GM12878 (cell line): ENCODE data around the gene GGT6. TPM values are rescaled to one million over a fixed set of nuclear protein-coding genes. Genes with fewer than 3 reads are reported as not detected.

ENCODE experiments used
- ATAC-seq: fragments of 200-7000 bp; cut with Tn5 transposase; 3 replicates; pipeline ENCODE4 v1.9.1; 2020; ENCODE audit warnings: mild to moderate bottlenecking, moderate library complexity
- BruUV-seq: library from RNA; stranded (reverse); fragments of 400-500 nt; replicated peaks from 2 replicates; lab custom pipeline; 2021; lab: Mats Ljungman, UMichigan
- CTCF ChIA-PET: fragments of 300-600 bp; sonication (Branson Sonifier 250); formaldehyde crosslinking; extraction: SDS; loops from one replicate; lab custom pipeline; 2021; ENCODE audit warnings: inconsistent platforms; lab: Yijun Ruan, JAX
- POLR2A ChIA-PET: fragments of 350-600 bp; formaldehyde crosslinking; extraction: SDS; loops from one replicate; lab custom pipeline; 2021; ENCODE audit warnings: inconsistent platforms; lab: Charles Lee
- RAD21 ChIA-PET: fragments of 300-600 bp; sonication (Branson Sonifier 250); formaldehyde crosslinking; loops from one replicate; lab custom pipeline; 2023; ENCODE audit warnings: antibody characterized with exemption; ENCODE audit not compliant: unreplicated experiment; lab: Charles Lee
- SMC1A ChIA-PET: fragments of 300-600 bp; sonication (Branson Sonifier 250); formaldehyde crosslinking; loops from one replicate; lab custom pipeline; 2023; ENCODE audit not compliant: unreplicated experiment, uncharacterized antibody; lab: Charles Lee
- DNase-seq: peaks from one replicate; pipeline ENCODE4 v3.0.0-alpha.2; 2011; ENCODE audit warnings: low read depth, low spot score
- FAIRE-seq: peaks from 3 replicates; lab custom pipeline; 2011; peaks lifted over from hg19 to GRCh38; lab: Jason Lieb, UNC
- H2AFZ ChIP-seq: 2 replicates; pipeline ENCODE4 v1.6.0; 2011; ENCODE audit warnings: low read depth, low read length, control low read depth; ENCODE audit not compliant: control insufficient read depth
- H3K27ac ChIP-seq: 2 replicates; pipeline ENCODE4 v1.5.1; 2011; ENCODE audit warnings: control low read depth; ENCODE audit not compliant: control insufficient read depth, insufficient read depth
- H3K27me3 ChIP-seq, 2 experiments: replicated peaks in 1 of 2; 2 replicates each; pipeline versions ENCODE4 v1.6.0 to v1.6.1; 2011; ENCODE audit warnings: low read length in 1 of 2; ENCODE audit not compliant: control insufficient read depth in 2 of 2, insufficient read depth in 2 of 2
- H3K36me3 ChIP-seq, 2 experiments: 2 replicates each; pipeline ENCODE4 v1.5.1; 2011; ENCODE audit warnings: low read length in 1 of 2; ENCODE audit not compliant: control insufficient read depth in 2 of 2, insufficient read depth in 2 of 2
- H3K4me1 ChIP-seq: 2 replicates; pipeline ENCODE4 v1.6.1; 2011; ENCODE audit warnings: mild to moderate bottlenecking, low read length, moderate library complexity, mixed read lengths; ENCODE audit not compliant: control insufficient read depth, insufficient read depth
- H3K4me2 ChIP-seq: 2 replicates; pipeline ENCODE4 v1.6.0; 2011; ENCODE audit warnings: control low read depth; ENCODE audit not compliant: control insufficient read depth, insufficient read depth
- H3K4me3 ChIP-seq: fragments of 200-600 bp; sonication (generic); 2 replicates; pipeline ENCODE4 v1.5.1; 2016
- H3K79me2 ChIP-seq: 2 replicates; pipeline ENCODE4 v1.6.0; 2011; ENCODE audit warnings: low read length; ENCODE audit not compliant: control insufficient read depth, insufficient read depth
- H3K9ac ChIP-seq: 2 replicates; pipeline ENCODE4 v1.8.0; 2011; ENCODE audit warnings: low read length, control low read depth, mixed read lengths; ENCODE audit not compliant: control insufficient read depth, insufficient read depth
- H3K9me3 ChIP-seq: replicated peaks from 3 replicates; pipeline ENCODE4 v1.5.1; 2011; ENCODE audit warnings: mild to moderate bottlenecking, low read length; ENCODE audit not compliant: control insufficient read depth, insufficient read depth
- H4K20me1 ChIP-seq: 2 replicates; pipeline ENCODE4 v1.6.0; 2011; ENCODE audit not compliant: control insufficient read depth, insufficient read depth
- BMI1 ChIP-seq: fragments of 450-650 bp; IDR thresholded peaks from 2 replicates; pipeline ENCODE4 v1.6.1; 2016; ENCODE audit warnings: mild to moderate bottlenecking, moderate library complexity, borderline replicate concordance
- CHD2 ChIP-seq: IDR thresholded peaks from 2 replicates; pipeline ENCODE4 v1.6.1; 2011; ENCODE audit warnings: low read depth, low read length, improper control_type of control experiment, borderline replicate concordance
- NFYA ChIP-seq: IDR thresholded peaks from 2 replicates; pipeline ENCODE4 v1.6.1; 2011; ENCODE audit warnings: low read depth, mild to moderate bottlenecking, low read length, improper control_type of control experiment, borderline replicate concordance
- NR2C2 ChIP-seq: IDR thresholded peaks from 2 replicates; pipeline ENCODE4 v1.6.1; 2011; ENCODE audit warnings: borderline replicate concordance, low read depth; ENCODE audit not compliant: control insufficient read depth, insufficient read length
- NR2F1 ChIP-seq: fragments of 450-650 bp; conservative IDR thresholded peaks from 2 replicates; pipeline ENCODE4 v1.6.1; 2017; ENCODE audit warnings: mild to moderate bottlenecking
- RAD51 ChIP-seq: fragments of 450-650 bp; IDR thresholded peaks from 2 replicates; pipeline ENCODE4 v1.6.1; 2016; ENCODE audit warnings: moderate library complexity, mild to moderate bottlenecking, inconsistent platforms
- RB1 ChIP-seq: fragments of 450-650 bp; formaldehyde crosslinking; IDR thresholded peaks from 2 replicates; pipeline ENCODE4 v1.6.1; 2017; ENCODE audit warnings: mild to moderate bottlenecking, borderline replicate concordance
- SP1 ChIP-seq: IDR thresholded peaks from one replicate; pipeline ENCODE4 v1.6.1; 2011; ENCODE audit warnings: low read depth, low read length
- STAT3 ChIP-seq: IDR thresholded peaks from 2 replicates; pipeline ENCODE4 v1.6.1; 2011; ENCODE audit warnings: low read depth, low read length, improper control_type of control experiment
- whole genome bisulfite sequencing: methylation state at CpG from one replicate; pipeline ENCODE4 v1.1.6; 2016; ENCODE audit warnings: low lambda C conversion rate; ENCODE audit not compliant: insufficient replicate concordance, insufficient coverage; ENCODE audit errors: missing lambda C conversion rate; 5-methylcytosine and 5-hydroxymethylcytosine counted together
- in situ Hi-C: fragments of 300-500 bp; cut with MboI; formaldehyde crosslinking; loops from 9 replicates; pipeline ENCODE4 v1.14.3; 2018; ENCODE audit warnings: mixed read lengths
- intact Hi-C: fragments of 100-400 bp; cut with micrococcal nuclease; formaldehyde crosslinking; loops from one replicate; pipeline ENCODE4 v1.14.2; 2022; ENCODE audit not compliant: unreplicated experiment
- polyA plus RNA-seq, 11 experiments: library from polyadenylated mRNA; depleted of rRNA in 4 of 11; unstranded in 6 of 11; stranded (reverse) in 5 of 11; fragments of >200 nt; fragmentation: Nextera tagmentation in 4 of 11; fragmentation: Illumina TruSeq in 1 of 11; extraction: Ambion mirVana in 4 of 11; extraction: Trizol in 1 of 11; gene quantifications; 1 replicate in 1 of 11; 2 replicates in 10 of 11; pipeline versions ENCODE4 v1.2.1 to v1.2.3, GENCODE V29; 2011 to 2016; ENCODE audit warnings: inconsistent platforms in 2 of 11, missing spikeins in 2 of 11, low read depth in 1 of 11
- total RNA-seq, 4 experiments: library from RNA; depleted of rRNA in 3 of 4; stranded (reverse); fragments of >200 nt in 3 of 4; fragmentation: Illumina TruSeq in 1 of 4; extraction: Trizol in 1 of 4; gene quantifications; 2 replicates each; pipeline versions ENCODE4 v1.2.1 to v1.2.3, GENCODE V29; 2013 to 2021
- TF ChIP-seq, protein P1 (sequence below): fragments of 450-650 bp; conservative IDR thresholded peaks from 2 replicates; pipeline ENCODE4 v1.6.1; 2017; ENCODE audit warnings: mild to moderate bottlenecking, moderate library complexity
- TF ChIP-seq, protein P2 (sequence below): IDR thresholded peaks from 2 replicates; pipeline ENCODE4 v1.6.1; 2012; ENCODE audit warnings: low read depth, low read length, improper control_type of control experiment
- TF ChIP-seq, protein P3 (sequence below): fragments of 450-650 bp; IDR thresholded peaks from 2 replicates; pipeline ENCODE4 v1.6.1; 2017; ENCODE audit warnings: mild to moderate bottlenecking, moderate library complexity
- TF ChIP-seq, protein P4 (sequence below): fragments of 450-650 bp; formaldehyde crosslinking; IDR thresholded peaks from 2 replicates; pipeline ENCODE4 v1.4.0; 2022; ENCODE audit warnings: mild to moderate bottlenecking, moderate library complexity

Gene GGT6
- total and polyA plus RNA-seq, 10 of the 15 experiments (the other 5 are each of a cell fraction or from before 2014, with no cell fraction given), result 0.01 to 0.26 (median 0.13) TPM; not detected in 5

DNA sequence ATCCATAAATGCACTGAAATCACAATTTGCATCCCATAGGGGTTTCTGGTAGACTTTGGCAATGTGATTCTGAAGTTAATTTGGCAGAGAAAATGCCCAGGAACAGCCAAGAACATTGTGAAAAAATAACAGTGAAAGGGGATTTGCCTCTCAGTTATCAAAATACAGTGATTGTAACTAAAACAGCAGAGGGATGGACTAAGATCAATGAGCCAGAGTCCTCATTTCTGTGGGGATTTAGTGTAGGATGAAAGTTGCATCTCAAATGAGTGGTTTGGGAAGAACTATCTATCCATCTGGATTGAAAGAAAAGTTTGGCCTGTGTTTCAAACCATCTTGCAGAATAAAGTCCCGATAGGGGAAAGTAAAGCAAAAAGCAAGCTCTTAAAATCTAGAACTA is 33.2 kb downstream of the GGT6 start:
- Histone ChIP-seq H3K27me3 (no peaks in the 10 kb centered on the region), H2AFZ (no peak overlapping the region), H3K27ac (no peak overlapping the region), H3K79me2 (no peaks in the 10 kb centered on the region), H3K4me3 (no peak overlapping the region), H3K36me3 (no peaks in the 10 kb centered on the region), H3K4me1 (peaks cover 8% of the 10 kb centered on the region), H3K9me3 (no peaks in the 10 kb centered on the region), H3K9ac (no peak overlapping the region), H3K4me2 (no peak overlapping the region), H4K20me1 (no peaks in the 10 kb centered on the region)
- DNase-seq (no peak), FAIRE-seq (no peak), ATAC-seq (no peak)
- TF ChIP-seq, protein P1, sequence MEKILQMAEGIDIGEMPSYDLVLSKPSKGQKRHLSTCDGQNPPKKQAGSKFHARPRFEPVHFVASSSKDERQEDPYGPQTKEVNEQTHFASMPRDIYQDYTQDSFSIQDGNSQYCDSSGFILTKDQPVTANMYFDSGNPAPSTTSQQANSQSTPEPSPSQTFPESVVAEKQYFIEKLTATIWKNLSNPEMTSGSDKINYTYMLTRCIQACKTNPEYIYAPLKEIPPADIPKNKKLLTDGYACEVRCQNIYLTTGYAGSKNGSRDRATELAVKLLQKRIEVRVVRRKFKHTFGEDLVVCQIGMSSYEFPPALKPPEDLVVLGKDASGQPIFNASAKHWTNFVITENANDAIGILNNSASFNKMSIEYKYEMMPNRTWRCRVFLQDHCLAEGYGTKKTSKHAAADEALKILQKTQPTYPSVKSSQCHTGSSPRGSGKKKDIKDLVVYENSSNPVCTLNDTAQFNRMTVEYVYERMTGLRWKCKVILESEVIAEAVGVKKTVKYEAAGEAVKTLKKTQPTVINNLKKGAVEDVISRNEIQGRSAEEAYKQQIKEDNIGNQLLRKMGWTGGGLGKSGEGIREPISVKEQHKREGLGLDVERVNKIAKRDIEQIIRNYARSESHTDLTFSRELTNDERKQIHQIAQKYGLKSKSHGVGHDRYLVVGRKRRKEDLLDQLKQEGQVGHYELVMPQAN, result no peak
- no peak for TF ChIP-seq NFYA
- no peak for TF ChIP-seq NR2F1
- TF ChIP-seq NR2C2, result no peak
- TF ChIP-seq, protein P2, sequence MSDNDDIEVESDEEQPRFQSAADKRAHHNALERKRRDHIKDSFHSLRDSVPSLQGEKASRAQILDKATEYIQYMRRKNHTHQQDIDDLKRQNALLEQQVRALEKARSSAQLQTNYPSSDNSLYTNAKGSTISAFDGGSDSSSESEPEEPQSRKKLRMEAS, result no peak
- no peak for TF ChIP-seq SP1
- TF ChIP-seq RB1, result no peak
- TF ChIP-seq BMI1, result no peak
- TF ChIP-seq, protein P3, sequence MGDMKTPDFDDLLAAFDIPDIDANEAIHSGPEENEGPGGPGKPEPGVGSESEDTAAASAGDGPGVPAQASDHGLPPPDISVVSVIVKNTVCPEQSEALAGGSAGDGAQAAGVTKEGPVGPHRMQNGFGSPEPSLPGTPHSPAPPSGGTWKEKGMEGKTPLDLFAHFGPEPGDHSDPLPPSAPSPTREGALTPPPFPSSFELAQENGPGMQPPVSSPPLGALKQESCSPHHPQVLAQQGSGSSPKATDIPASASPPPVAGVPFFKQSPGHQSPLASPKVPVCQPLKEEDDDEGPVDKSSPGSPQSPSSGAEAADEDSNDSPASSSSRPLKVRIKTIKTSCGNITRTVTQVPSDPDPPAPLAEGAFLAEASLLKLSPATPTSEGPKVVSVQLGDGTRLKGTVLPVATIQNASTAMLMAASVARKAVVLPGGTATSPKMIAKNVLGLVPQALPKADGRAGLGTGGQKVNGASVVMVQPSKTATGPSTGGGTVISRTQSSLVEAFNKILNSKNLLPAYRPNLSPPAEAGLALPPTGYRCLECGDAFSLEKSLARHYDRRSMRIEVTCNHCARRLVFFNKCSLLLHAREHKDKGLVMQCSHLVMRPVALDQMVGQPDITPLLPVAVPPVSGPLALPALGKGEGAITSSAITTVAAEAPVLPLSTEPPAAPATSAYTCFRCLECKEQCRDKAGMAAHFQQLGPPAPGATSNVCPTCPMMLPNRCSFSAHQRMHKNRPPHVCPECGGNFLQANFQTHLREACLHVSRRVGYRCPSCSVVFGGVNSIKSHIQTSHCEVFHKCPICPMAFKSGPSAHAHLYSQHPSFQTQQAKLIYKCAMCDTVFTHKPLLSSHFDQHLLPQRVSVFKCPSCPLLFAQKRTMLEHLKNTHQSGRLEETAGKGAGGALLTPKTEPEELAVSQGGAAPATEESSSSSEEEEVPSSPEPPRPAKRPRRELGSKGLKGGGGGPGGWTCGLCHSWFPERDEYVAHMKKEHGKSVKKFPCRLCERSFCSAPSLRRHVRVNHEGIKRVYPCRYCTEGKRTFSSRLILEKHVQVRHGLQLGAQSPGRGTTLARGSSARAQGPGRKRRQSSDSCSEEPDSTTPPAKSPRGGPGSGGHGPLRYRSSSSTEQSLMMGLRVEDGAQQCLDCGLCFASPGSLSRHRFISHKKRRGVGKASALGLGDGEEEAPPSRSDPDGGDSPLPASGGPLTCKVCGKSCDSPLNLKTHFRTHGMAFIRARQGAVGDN, result no peak
- TF ChIP-seq, protein P4, sequence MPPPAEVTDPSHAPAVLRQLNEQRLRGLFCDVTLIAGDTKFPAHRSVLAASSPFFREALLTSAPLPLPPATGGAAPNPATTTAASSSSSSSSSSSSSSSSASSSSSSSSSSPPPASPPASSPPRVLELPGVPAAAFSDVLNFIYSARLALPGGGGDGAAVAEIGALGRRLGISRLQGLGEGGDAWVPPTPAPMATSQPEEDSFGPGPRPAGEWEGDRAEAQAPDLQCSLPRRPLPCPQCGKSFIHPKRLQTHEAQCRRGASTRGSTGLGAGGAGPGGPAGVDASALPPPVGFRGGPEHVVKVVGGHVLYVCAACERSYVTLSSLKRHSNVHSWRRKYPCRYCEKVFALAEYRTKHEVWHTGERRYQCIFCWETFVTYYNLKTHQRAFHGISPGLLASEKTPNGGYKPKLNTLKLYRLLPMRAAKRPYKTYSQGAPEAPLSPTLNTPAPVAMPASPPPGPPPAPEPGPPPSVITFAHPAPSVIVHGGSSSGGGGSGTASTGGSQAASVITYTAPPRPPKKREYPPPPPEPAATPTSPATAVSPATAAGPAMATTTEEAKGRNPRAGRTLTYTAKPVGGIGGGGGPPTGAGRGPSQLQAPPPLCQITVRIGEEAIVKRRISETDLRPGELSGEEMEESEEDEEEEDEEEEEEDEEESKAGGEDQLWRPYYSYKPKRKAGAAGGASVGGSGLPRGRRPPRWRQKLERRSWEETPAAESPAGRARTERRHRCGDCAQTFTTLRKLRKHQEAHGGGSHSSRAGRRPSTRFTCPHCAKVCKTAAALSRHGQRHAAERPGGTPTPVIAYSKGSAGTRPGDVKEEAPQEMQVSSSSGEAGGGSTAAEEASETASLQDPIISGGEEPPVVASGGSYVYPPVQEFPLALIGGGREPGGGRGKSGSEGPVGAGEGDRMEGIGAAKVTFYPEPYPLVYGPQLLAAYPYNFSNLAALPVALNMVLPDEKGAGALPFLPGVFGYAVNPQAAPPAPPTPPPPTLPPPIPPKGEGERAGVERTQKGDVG, result no peak
- TF ChIP-seq STAT3, result no peak
- TF ChIP-seq RAD51, result no peak
- TF ChIP-seq CHD2, result no peak
- ChIA-PET RAD21 (no interaction called here), SMC1A (no interaction called here), CTCF (no interaction called here), POLR2A (no interaction called here)
- no TSS peak for BruUV-seq
- in situ Hi-C loops (no loop called here), intact Hi-C loops (loop anchor here (10.0 kb wide), 1 partner anchor 102 kb away; no protein-coding TSS in a partner anchor)
- WGBS, result 100% methylated on average over 1 of the region's 1 CpG
